Keratinocyte (primary cell): Measurements from ENCODE around the gene CCDC149. TPM values are rescaled to one million over a fixed set of nuclear protein-coding genes. Genes with fewer than 3 reads are reported as not detected.

ENCODE experiments used
- DNase-seq: peaks from one replicate; pipeline ENCODE4 v3.0.0-alpha.2; 2011; ENCODE audit warnings: low read depth, missing footprints, low spot score
- FAIRE-seq: peaks from 2 replicates; lab custom pipeline; 2011; peaks lifted over from hg19 to GRCh38; lab: Jason Lieb, UNC
- H2AFZ ChIP-seq: 2 replicates; pipeline ENCODE4 v1.6.0; 2012; ENCODE audit warnings: low read length, control low read depth, inconsistent platforms; ENCODE audit not compliant: control insufficient read depth
- H3K27ac ChIP-seq: 2 replicates; pipeline ENCODE4 v1.5.1; 2011; ENCODE audit warnings: low read length; ENCODE audit not compliant: control insufficient read depth, insufficient read depth
- H3K27me3 ChIP-seq: 3 replicates; pipeline ENCODE4 v1.6.0; 2011; ENCODE audit warnings: low read length; ENCODE audit not compliant: control insufficient read depth, insufficient read depth; ENCODE audit errors: extremely low read depth
- H3K36me3 ChIP-seq, 2 experiments: 2 replicates in 1 of 2; 3 replicates in 1 of 2; pipeline ENCODE4 v1.5.1; 2011; ENCODE audit warnings: low read length in 2 of 2, mild to moderate bottlenecking in 1 of 2; ENCODE audit not compliant: control insufficient read depth in 2 of 2, insufficient read depth in 2 of 2; ENCODE audit errors: extremely low read depth in 1 of 2
- H3K4me1 ChIP-seq: 3 replicates; pipeline ENCODE4 v1.5.1; 2011; ENCODE audit warnings: low read length; ENCODE audit not compliant: control insufficient read depth, insufficient read depth; ENCODE audit errors: extremely low read depth
- H3K4me2 ChIP-seq: 3 replicates; pipeline ENCODE4 v1.6.0; 2011; ENCODE audit warnings: low read depth, low read length; ENCODE audit not compliant: control insufficient read depth, insufficient read depth; ENCODE audit errors: extremely low read depth
- H3K4me3 ChIP-seq, 3 experiments: fragments of 200-600 bp in 1 of 3; sonication (generic) in 1 of 3; 2 replicates in 2 of 3; 3 replicates in 1 of 3; pipeline ENCODE4 v1.5.1; 2011 to 2016; ENCODE audit warnings: low read length in 3 of 3, mild to moderate bottlenecking in 3 of 3, control low read depth in 2 of 3, inconsistent platforms in 1 of 3, low read depth in 1 of 3, mixed read lengths in 1 of 3, mixed run types in 1 of 3, moderate library complexity in 1 of 3; ENCODE audit not compliant: control insufficient read depth in 2 of 3, insufficient read depth in 2 of 3; ENCODE audit errors: extremely low read depth in 1 of 3
- H3K79me2 ChIP-seq: 2 replicates; pipeline ENCODE4 v1.6.0; 2012; ENCODE audit warnings: low read length; ENCODE audit not compliant: control insufficient read depth, insufficient read depth
- H3K9ac ChIP-seq: 3 replicates; pipeline ENCODE4 v1.6.0; 2011; ENCODE audit warnings: low read length; ENCODE audit not compliant: control insufficient read depth, insufficient read depth; ENCODE audit errors: extremely low read depth
- H3K9me1 ChIP-seq: 3 replicates; pipeline ENCODE4 v1.6.0; 2011; ENCODE audit warnings: low read length; ENCODE audit not compliant: control insufficient read depth, insufficient read depth; ENCODE audit errors: extremely low read depth
- H3K9me3 ChIP-seq: 2 replicates; pipeline ENCODE4 v1.5.1; 2012; ENCODE audit warnings: low read depth, low read length; ENCODE audit not compliant: control insufficient read depth
- H4K20me1 ChIP-seq: 3 replicates; pipeline ENCODE4 v1.6.0; 2011; ENCODE audit warnings: low read length; ENCODE audit not compliant: control insufficient read depth, insufficient read depth; ENCODE audit errors: extremely low read depth
- CTCF ChIP-seq, 3 experiments: IDR thresholded peaks in 1 of 3; conservative IDR thresholded peaks in 1 of 3; optimal IDR thresholded peaks in 1 of 3; 2 replicates in 2 of 3; 3 replicates in 1 of 3; pipeline versions ENCODE3 to v1.5.1; 2011; ENCODE audit warnings: low read length in 3 of 3, mild to moderate bottlenecking in 3 of 3, moderate library complexity in 2 of 3, control low read depth in 1 of 3, inconsistent platforms in 1 of 3; ENCODE audit not compliant: insufficient read depth in 2 of 3; ENCODE audit errors: extremely low read depth in 1 of 3
- EZH2 ChIP-seq: IDR thresholded peaks from one replicate; pipeline ENCODE4 v1.6.1; 2012; ENCODE audit warnings: inconsistent platforms, mild to moderate bottlenecking, low read length, moderate library complexity
- dilution Hi-C: fragments of 300-500 bp; cut with MboI; formaldehyde crosslinking; loops from one replicate; pipeline ENCODE4 v1.7.0; 2020; ENCODE audit warnings: low sequenced_read_pairs; ENCODE audit not compliant: extremely low pct_ligation_motif_present
- polyA plus RNA-seq, 5 experiments: library from polyadenylated mRNA; depleted of rRNA in 3 of 5; stranded (reverse) in 3 of 5; stranded (forward) in 1 of 5; unstranded in 1 of 5; fragments of >200 nt; gene quantifications; 1 replicate in 1 of 5; 2 replicates in 3 of 5; 3 replicates in 1 of 5; pipeline versions ENCODE4 v1.2.1 to v1.2.3, GENCODE V29; 2011 to 2012; ENCODE audit warnings: missing spikeins in 2 of 5, low read depth in 1 of 5, low replicate concordance in 1 of 5

The CCDC149 gene
- polyA plus RNA-seq, 1 donor (not counting 4 experiments of a cell fraction or from before 2014, with no cell fraction given), result 2.1 TPM

GRCh38 chr4:24897639-24898038 lies 15.2 kb downstream of the CCDC149 start:
- Histone ChIP-seq H3K27ac (no peak overlapping the region), H3K79me2 (no peaks in the 10 kb centered on the region), H3K9me1 (no peaks in the 10 kb centered on the region), H3K4me1 (no peaks in the 10 kb centered on the region), H3K36me3 (no peaks in the 10 kb centered on the region), H3K4me2 (no peak overlapping the region), H2AFZ (no peak overlapping the region), H4K20me1 (no peaks in the 10 kb centered on the region), H3K27me3 (no peaks in the 10 kb centered on the region), H3K9me3 (no peaks in the 10 kb centered on the region), H3K4me3 (no peak overlapping the region), H3K9ac (no peak overlapping the region)
- dilution Hi-C loops, result no loop called here
- FAIRE-seq, result no peak
- DNase-seq, result no peak
- no peak for TF ChIP-seq EZH2

- Histone ChIP-seq H4K20me1 (no peaks in the 10 kb centered on the region), H3K4me2 (no peak overlapping the region), H2AFZ (no peak overlapping the region), H3K9me3 (no peaks in the 10 kb centered on the region), H3K4me1 (no peaks in the 10 kb centered on the region), H3K36me3 (no peaks in the 10 kb centered on the region), H3K9ac (no peak overlapping the region), H3K27me3 (no peaks in the 10 kb centered on the region), H3K9me1 (no peaks in the 10 kb centered on the region), H3K4me3 (no peak overlapping the region), H3K27ac (no peak overlapping the region), H3K79me2 (no peaks in the 10 kb centered on the region)
- TF ChIP-seq CTCF (optimal IDR thresholded peaks at IDR 0.05 in 1 of 3, IDR thresholded peaks at IDR 0.05 in 1 of 3, conservative IDR thresholded peaks at IDR 0.05 in 1 of 3; ENCODE audit: extremely low read depth in 1 of 3, insufficient read depth in 2 of 3, low read length in 3 of 3), result no peak
- TF ChIP-seq EZH2, result no peak
- no peak for FAIRE-seq
- no peak for DNase-seq
- dilution Hi-C loops, result no loop called here
Measured at GRCh38 chr4:24896977-24897376, 15.9 kb downstream of the CCDC149 start.

DNA sequence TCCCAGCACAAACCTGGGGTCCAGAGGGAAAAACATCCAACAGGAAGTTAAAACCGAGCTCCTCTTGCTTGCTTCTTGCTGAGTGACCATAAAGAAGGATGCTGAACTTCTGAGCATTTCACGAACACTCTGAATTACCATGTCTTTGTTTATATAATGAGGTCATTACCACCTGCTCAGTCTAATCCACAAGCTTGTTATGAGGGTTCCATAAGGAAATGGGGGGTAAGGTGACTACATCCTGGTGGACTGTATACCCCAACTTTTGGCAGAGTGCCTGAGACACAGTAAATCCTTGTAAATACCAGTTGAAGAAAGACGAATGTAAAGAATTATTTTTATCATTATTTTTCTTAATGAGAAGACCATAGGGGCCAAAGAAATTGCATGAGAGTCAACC lies 16.8 kb downstream of the CCDC149 start:
- Histone ChIP-seq H3K9me1 (no peaks in the 10 kb centered on the region), H3K4me1 (no peaks in the 10 kb centered on the region), H3K36me3 (no peaks in the 10 kb centered on the region), H2AFZ (no peak overlapping the region), H3K27ac (no peak overlapping the region), H3K4me2 (no peak overlapping the region), H3K27me3 (no peaks in the 10 kb centered on the region), H3K79me2 (no peaks in the 10 kb centered on the region), H3K9ac (no peak overlapping the region), H4K20me1 (no peaks in the 10 kb centered on the region), H3K9me3 (no peaks in the 10 kb centered on the region), H3K4me3 (no peak overlapping the region)
- no peak for TF ChIP-seq EZH2
- TF ChIP-seq CTCF (optimal IDR thresholded peaks at IDR 0.05 in 1 of 3, IDR thresholded peaks at IDR 0.05 in 1 of 3, conservative IDR thresholded peaks at IDR 0.05 in 1 of 3; ENCODE audit: extremely low read depth in 1 of 3, insufficient read depth in 2 of 3, low read length in 3 of 3), result no peak
- dilution Hi-C loops, result no loop called here
- DNase-seq (no peak), FAIRE-seq (no peak)
